IMR-90 (cell line): ENCODE data around the gene KRT36. TPM values are rescaled to one million over a fixed set of nuclear protein-coding genes. Genes with fewer than 3 reads are reported as not detected.

ENCODE experiments used
- ATAC-seq: fragments of 200-7000 bp; cut with Tn5 transposase; 2 replicates; pipeline ENCODE4 v1.9.1; 2020; ENCODE audit warnings: low read depth, mild to moderate bottlenecking, moderate library complexity
- BruUV-seq: library from RNA; stranded (reverse); fragments of 400-500 nt; replicated peaks from 2 replicates; lab custom pipeline; 2021; lab: Mats Ljungman, UMichigan
- CTCF ChIA-PET: fragments of 300-600 bp; formaldehyde crosslinking; extraction: SDS; loops from one replicate; lab custom pipeline; 2021; ENCODE audit warnings: antibody characterized with exemption; lab: Yijun Ruan, JAX
- POLR2A ChIA-PET: fragments of 300-600 bp; sonication (Branson Sonifier 250); formaldehyde crosslinking; loops from one replicate; lab custom pipeline; 2022; ENCODE audit warnings: antibody characterized with exemption; ENCODE audit not compliant: unreplicated experiment; lab: Charles Lee
- DNase-seq: peaks from one replicate; pipeline ENCODE4 v3.0.0; 2013
- H2AFZ ChIP-seq: replicated peaks from 2 replicates; pipeline ENCODE3; 2013; ENCODE audit warnings: low read length, mild to moderate bottlenecking; ENCODE audit not compliant: poor library complexity
- H2AK5ac ChIP-seq: 2 replicates; pipeline ENCODE4 v1.6.1; 2013; ENCODE audit warnings: low read depth, low read length, inconsistent platforms
- H2AK9ac ChIP-seq: replicated peaks from 2 replicates; pipeline ENCODE3; 2013; ENCODE audit warnings: mild to moderate bottlenecking, low read depth, low read length, moderate library complexity; ENCODE audit not compliant: poor library complexity
- H2BK120ac ChIP-seq: 2 replicates; pipeline ENCODE4 v1.6.1; 2013; ENCODE audit warnings: low read depth, low read length, inconsistent platforms
- H2BK15ac ChIP-seq: 3 replicates; pipeline ENCODE4 v1.6.1; 2013; ENCODE audit warnings: low read depth, low read length, inconsistent platforms
- H2BK20ac ChIP-seq: 2 replicates; pipeline ENCODE4 v1.6.1; 2013; ENCODE audit warnings: low read depth, mild to moderate bottlenecking, inconsistent platforms, low read length, moderate library complexity
- H2BK5ac ChIP-seq: 2 replicates; pipeline ENCODE4 v1.6.1; 2013; ENCODE audit warnings: mild to moderate bottlenecking, low read depth, low read length, inconsistent platforms; ENCODE audit not compliant: poor library complexity, severe bottlenecking
- H3K14ac ChIP-seq: replicated peaks from 2 replicates; pipeline ENCODE4 v1.6.1; 2013; ENCODE audit warnings: low read depth, low read length, inconsistent platforms
- H3K18ac ChIP-seq: 2 replicates; pipeline ENCODE4 v1.6.1; 2013; ENCODE audit warnings: low read depth, low read length, control low read depth
- H3K23ac ChIP-seq: 2 replicates; pipeline ENCODE4 v1.6.1; 2013; ENCODE audit warnings: low read depth, low read length, inconsistent platforms
- H3K27ac ChIP-seq: 2 replicates; pipeline ENCODE4 v1.5.1; 2013; ENCODE audit warnings: mild to moderate bottlenecking, control low read depth, low read length; ENCODE audit not compliant: insufficient read depth
- H3K27me3 ChIP-seq: 2 replicates; pipeline ENCODE4 v1.6.1; 2013; ENCODE audit warnings: low read length; ENCODE audit not compliant: control insufficient read depth, insufficient read depth
- H3K36me3 ChIP-seq: 2 replicates; pipeline ENCODE4 v1.6.1; 2013; ENCODE audit warnings: low read length, mixed read lengths; ENCODE audit not compliant: control insufficient read depth, insufficient read depth
- H3K4ac ChIP-seq: 2 replicates; pipeline ENCODE4 v1.6.1; 2013; ENCODE audit warnings: low read depth, low read length, inconsistent platforms
- H3K4me1 ChIP-seq: 2 replicates; pipeline ENCODE4 v1.6.1; 2013; ENCODE audit warnings: low read length, mixed read lengths; ENCODE audit not compliant: control insufficient read depth, insufficient read depth
- H3K4me2 ChIP-seq: 2 replicates; pipeline ENCODE4 v1.6.1; 2013; ENCODE audit warnings: low read depth, mild to moderate bottlenecking, control low read depth, low read length, moderate library complexity
- H3K4me3 ChIP-seq: 2 replicates; pipeline ENCODE4 v1.5.1; 2013; ENCODE audit warnings: low read depth, mild to moderate bottlenecking, control low read depth, low read length, moderate library complexity; ENCODE audit not compliant: insufficient read depth
- H3K56ac ChIP-seq: 2 replicates; pipeline ENCODE4 v1.6.1; 2013; ENCODE audit warnings: low read length, inconsistent platforms; ENCODE audit not compliant: insufficient read depth; ENCODE audit errors: extremely low read depth
- H3K79me1 ChIP-seq, 2 experiments: 2 replicates each; pipeline ENCODE4 v1.6.1; 2013; ENCODE audit warnings: low read length in 2 of 2, inconsistent platforms in 1 of 2, low read depth in 1 of 2
- H3K9ac ChIP-seq: 2 replicates; pipeline ENCODE4 v1.6.1; 2013; ENCODE audit warnings: low read depth, low read length, control low read depth
- H3K9me1 ChIP-seq: 2 replicates; pipeline ENCODE4 v1.6.1; 2013; ENCODE audit warnings: low read length, inconsistent platforms; ENCODE audit not compliant: insufficient read depth
- H3K9me3 ChIP-seq: 2 replicates; pipeline ENCODE4 v1.6.1; 2013; ENCODE audit warnings: low read length; ENCODE audit not compliant: control insufficient read depth, insufficient read depth
- H4K20me1 ChIP-seq: 2 replicates; pipeline ENCODE4 v1.6.1; 2013; ENCODE audit warnings: low read length, inconsistent platforms; ENCODE audit not compliant: insufficient read depth
- H4K5ac ChIP-seq: 2 replicates; pipeline ENCODE4 v1.6.1; 2013; ENCODE audit warnings: mild to moderate bottlenecking, low read depth, low read length, control low read depth
- H4K8ac ChIP-seq, 2 experiments: 2 replicates each; pipeline ENCODE4 v1.6.1; 2013; ENCODE audit warnings: low read depth in 2 of 2, low read length in 2 of 2, control low read depth in 1 of 2, inconsistent platforms in 1 of 2
- H4K91ac ChIP-seq: 2 replicates; pipeline ENCODE4 v1.6.1; 2013; ENCODE audit warnings: low read depth, low read length, inconsistent platforms; ENCODE audit not compliant: insufficient read depth
- POLR2A ChIP-seq: IDR thresholded peaks from 2 replicates; pipeline ENCODE4 v1.6.1; 2012; ENCODE audit warnings: mild to moderate bottlenecking, low read depth, low read length
- RCOR1 ChIP-seq: IDR thresholded peaks from 2 replicates; pipeline ENCODE4 v1.6.1; 2012; ENCODE audit warnings: mild to moderate bottlenecking, low read length, improper control_type of control experiment; ENCODE audit not compliant: insufficient replicate concordance
- RFX5 ChIP-seq: IDR thresholded peaks from 2 replicates; pipeline ENCODE4 v1.8.0; 2012; ENCODE audit warnings: low read depth, mild to moderate bottlenecking, low read length, moderate library complexity
- WGBS, 2 experiments: methylation state at CpG; one replicate each; pipeline versions ENCODE4 v1.1.5 to v1.1.7; 2013; ENCODE audit warnings: missing lambda C conversion rate in 2 of 2; ENCODE audit not compliant: insufficient read length in 1 of 2; ENCODE audit errors: extremely low coverage in 2 of 2; 5-methylcytosine and 5-hydroxymethylcytosine counted together
- dilution Hi-C: fragments of 300-500 bp; cut with HindIII; formaldehyde crosslinking; loops from one replicate; pipeline ENCODE4 v1.14.3; 2018; ENCODE audit warnings: low sequenced_read_pairs; ENCODE audit not compliant: unreplicated experiment
- in situ Hi-C: fragments of 300-500 bp; cut with MboI; formaldehyde crosslinking; loops from 3 replicates; pipeline ENCODE4 v1.14.3; 2019; ENCODE audit warnings: low sequenced_read_pairs, inconsistent platforms, mixed read lengths
- intact Hi-C: fragments of 100-400 bp; cut with micrococcal nuclease; formaldehyde crosslinking; loops from 2 replicates; pipeline ENCODE4 v1.10.0; 2022
- polyA plus RNA-seq, 3 experiments: library from polyadenylated mRNA; depleted of rRNA; stranded (reverse); fragments of >200 nt; gene quantifications; 2 replicates each; pipeline ENCODE4 v1.2.3, GENCODE V29; 2012; ENCODE audit warnings: low replicate concordance in 1 of 3
- total RNA-seq: library from RNA; depleted of rRNA; stranded (reverse); fragments of >200 nt; gene quantifications from 2 replicates; pipeline ENCODE4 v1.2.3, GENCODE V29; 2012
- TF ChIP-seq, protein P1 (sequence below): conservative IDR thresholded peaks from 2 replicates; pipeline ENCODE4 v1.5.1; 2012; ENCODE audit warnings: mild to moderate bottlenecking, low read depth, low read length, improper control_type of control experiment

Gene KRT36
- total and polyA plus RNA-seq, 2 of the 4 experiments (the other 2 are of a cell fraction): not detected

GRCh38 chr17:41504246-41504977 is 14.7 kb upstream of the KRT36 start (continued):
- TF ChIP-seq, protein P1, sequence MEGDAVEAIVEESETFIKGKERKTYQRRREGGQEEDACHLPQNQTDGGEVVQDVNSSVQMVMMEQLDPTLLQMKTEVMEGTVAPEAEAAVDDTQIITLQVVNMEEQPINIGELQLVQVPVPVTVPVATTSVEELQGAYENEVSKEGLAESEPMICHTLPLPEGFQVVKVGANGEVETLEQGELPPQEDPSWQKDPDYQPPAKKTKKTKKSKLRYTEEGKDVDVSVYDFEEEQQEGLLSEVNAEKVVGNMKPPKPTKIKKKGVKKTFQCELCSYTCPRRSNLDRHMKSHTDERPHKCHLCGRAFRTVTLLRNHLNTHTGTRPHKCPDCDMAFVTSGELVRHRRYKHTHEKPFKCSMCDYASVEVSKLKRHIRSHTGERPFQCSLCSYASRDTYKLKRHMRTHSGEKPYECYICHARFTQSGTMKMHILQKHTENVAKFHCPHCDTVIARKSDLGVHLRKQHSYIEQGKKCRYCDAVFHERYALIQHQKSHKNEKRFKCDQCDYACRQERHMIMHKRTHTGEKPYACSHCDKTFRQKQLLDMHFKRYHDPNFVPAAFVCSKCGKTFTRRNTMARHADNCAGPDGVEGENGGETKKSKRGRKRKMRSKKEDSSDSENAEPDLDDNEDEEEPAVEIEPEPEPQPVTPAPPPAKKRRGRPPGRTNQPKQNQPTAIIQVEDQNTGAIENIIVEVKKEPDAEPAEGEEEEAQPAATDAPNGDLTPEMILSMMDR: no peak
- no peak for TF ChIP-seq RFX5

- dilution Hi-C loops (no loop called here), intact Hi-C loops (no loop called here), in situ Hi-C loops (no loop called here)
- Histone ChIP-seq H2BK120ac (no peak overlapping the region), H3K36me3 (no peaks in the 10 kb centered on the region), H3K9me3 (no peaks in the 10 kb centered on the region), H3K79me1 (no peaks in the 10 kb centered on the region), H4K5ac (no peak overlapping the region), H3K27me3 (no peaks in the 10 kb centered on the region; the same call in 1 of the 2 replicates), H2BK20ac (no peak overlapping the region), H3K4me3 (no peak overlapping the region), H4K8ac (no peak overlapping the region), H3K4me1 (peaks cover 16% of the 10 kb centered on the region), H3K4me2 (no peak overlapping the region), H2AFZ (no peak overlapping the region), H3K4ac (no peak overlapping the region; the same call in 1 of the 2 replicates), H4K91ac (no peak overlapping the region), H4K20me1 (no peaks in the 10 kb centered on the region), H3K23ac (no peak overlapping the region), H3K9me1 (peaks cover 13% of the 10 kb centered on the region), H3K14ac (no peak overlapping the region), H3K9ac (no peak overlapping the region), H3K56ac (no peak overlapping the region), H3K27ac (no peak overlapping the region), H2BK5ac (no peak overlapping the region), H2AK9ac (no peak overlapping the region), H2AK5ac (peak overlapping the region; percentile 55; the same call in 1 of the 2 replicates), H3K18ac (no peak overlapping the region), H2BK15ac (no peak overlapping the region)
- TF ChIP-seq, protein P1: no peak
- no peak for TF ChIP-seq RCOR1
- no peak for TF ChIP-seq POLR2A
- no peak for TF ChIP-seq RFX5
- BruUV-seq: no TSS peak
- ChIA-PET POLR2A (no interaction called here), CTCF (interaction anchor here (1.0 to 1.5 kb wide), 2 partner anchors 45 to 160 kb away, joined by 3 to 4 read pairs; no protein-coding TSS in a partner anchor)
- no peak for ATAC-seq
- WGBS, 2 experiments: 100% methylated on average over 1 of the region's 9 CpGs; no CpG with 5 or more reads in 1 of the 2 experiments
- no peak for DNase-seq
Observed at GRCh38 chr17:41503202-41503601, 13.5 kb upstream of the KRT36 start.
